Trophoblast cell (in vitro differentiated cells and primary cell): Measurements from ENCODE around the gene WWC2. TPM values are rescaled to one million over a fixed set of nuclear protein-coding genes. Genes with fewer than 3 reads are reported as not detected.

ENCODE experiments used
- DNase-seq, 2 donors: peaks; one replicate each; pipeline ENCODE4 v3.0.0-alpha.2; 2016
- H2AFZ ChIP-seq: 2 replicates; pipeline ENCODE4 v1.6.1; 2013; ENCODE audit warnings: low read length, moderate library complexity, mild to moderate bottlenecking; ENCODE audit not compliant: insufficient read depth, poor library complexity
- H2AK5ac ChIP-seq: 2 replicates; pipeline ENCODE4 v1.6.1; 2013; ENCODE audit warnings: mild to moderate bottlenecking, low read length
- H2BK120ac ChIP-seq: 2 replicates; pipeline ENCODE4 v1.6.1; 2013; ENCODE audit warnings: low read length, mild to moderate bottlenecking, moderate library complexity; ENCODE audit not compliant: insufficient read depth, poor library complexity
- H2BK12ac ChIP-seq: 2 replicates; pipeline ENCODE4 v1.6.1; 2013; ENCODE audit warnings: mild to moderate bottlenecking, low read length, moderate library complexity
- H2BK5ac ChIP-seq: 2 replicates; pipeline ENCODE4 v1.6.1; 2013; ENCODE audit warnings: low read length, low read depth, moderate library complexity, mild to moderate bottlenecking; ENCODE audit not compliant: poor library complexity
- H3K14ac ChIP-seq: 2 replicates; pipeline ENCODE4 v1.6.1; 2013; ENCODE audit warnings: mild to moderate bottlenecking, low read length
- H3K18ac ChIP-seq: 2 replicates; pipeline ENCODE4 v1.6.1; 2013; ENCODE audit warnings: mild to moderate bottlenecking, low read length
- H3K23ac ChIP-seq: 2 replicates; pipeline ENCODE4 v1.6.1; 2013; ENCODE audit warnings: low read length
- H3K27ac ChIP-seq: 2 replicates; pipeline ENCODE4 v1.5.1; 2013; ENCODE audit warnings: low read depth, mild to moderate bottlenecking, inconsistent platforms, low read length, moderate library complexity
- H3K27me3 ChIP-seq: 2 replicates; pipeline ENCODE4 v1.6.1; 2013; ENCODE audit warnings: inconsistent platforms, mild to moderate bottlenecking, low read length, moderate library complexity; ENCODE audit not compliant: insufficient read depth
- H3K36me3 ChIP-seq, 2 experiments: 1 replicate in 1 of 2; 2 replicates in 1 of 2; pipeline ENCODE4 v1.6.1; 2013; ENCODE audit warnings: low read length in 2 of 2, mild to moderate bottlenecking in 2 of 2, moderate library complexity in 1 of 2; ENCODE audit not compliant: insufficient read depth in 2 of 2, control insufficient read depth in 1 of 2
- H3K4ac ChIP-seq: 2 replicates; pipeline ENCODE4 v1.6.1; 2013; ENCODE audit warnings: low read depth, mild to moderate bottlenecking, low read length, moderate library complexity
- H3K4me1 ChIP-seq, 2 experiments: 1 replicate in 1 of 2; 2 replicates in 1 of 2; pipeline ENCODE4 v1.6.1; 2013; ENCODE audit warnings: low read length in 2 of 2, mild to moderate bottlenecking in 2 of 2, moderate library complexity in 1 of 2; ENCODE audit not compliant: insufficient read depth in 2 of 2, control insufficient read depth in 1 of 2
- H3K4me2 ChIP-seq: 2 replicates; pipeline ENCODE4 v1.6.1; 2013; ENCODE audit warnings: inconsistent platforms, mild to moderate bottlenecking, low read length, moderate library complexity
- H3K4me3 ChIP-seq: 2 replicates; pipeline ENCODE4 v1.5.1; 2013; ENCODE audit warnings: mild to moderate bottlenecking, low read depth, low read length, inconsistent platforms
- H3K79me1 ChIP-seq: one replicate; pipeline ENCODE4 v1.6.1; 2013; ENCODE audit warnings: low read length
- H3K79me2 ChIP-seq: 2 replicates; pipeline ENCODE4 v1.6.1; 2013; ENCODE audit warnings: low read length, mild to moderate bottlenecking; ENCODE audit not compliant: control insufficient read depth, insufficient read depth, poor library complexity
- H3K9ac ChIP-seq: 2 replicates; pipeline ENCODE4 v1.6.1; 2013; ENCODE audit warnings: mild to moderate bottlenecking, low read length
- H3K9me3 ChIP-seq: 2 replicates; pipeline ENCODE4 v1.6.1; 2013; ENCODE audit warnings: low read depth, mild to moderate bottlenecking, control low read depth, inconsistent platforms, low read length; ENCODE audit not compliant: insufficient read depth
- H4K12ac ChIP-seq: 2 replicates; pipeline ENCODE4 v1.6.1; 2013; ENCODE audit warnings: low read depth, mild to moderate bottlenecking, low read length, moderate library complexity
- H4K8ac ChIP-seq: 2 replicates; pipeline ENCODE4 v1.6.1; 2013; ENCODE audit warnings: low read depth, mild to moderate bottlenecking, low read length, moderate library complexity
- H4K91ac ChIP-seq: one replicate; pipeline ENCODE4 v1.6.1; 2013; ENCODE audit warnings: low read depth, mild to moderate bottlenecking, low read length, moderate library complexity
- WGBS: extraction: QIAGEN DNeasy Blood & Tissue Kit; methylation state at CpG from one replicate; pipeline ENCODE4 v1.1.7; 2013; ENCODE audit warnings: missing lambda C conversion rate; ENCODE audit not compliant: insufficient read length, insufficient coverage; ENCODE audit errors: extremely low coverage; 5-methylcytosine and 5-hydroxymethylcytosine counted together
- polyA plus RNA-seq: library from polyadenylated mRNA; stranded (reverse); fragments of 200-250 nt; gene quantifications from 2 replicates; pipeline ENCODE4 v1.2.3, GENCODE V29; 2013

The WWC2 gene
- polyA plus RNA-seq, result 21.6 and 22.7 TPM in 2 replicates

DNA sequence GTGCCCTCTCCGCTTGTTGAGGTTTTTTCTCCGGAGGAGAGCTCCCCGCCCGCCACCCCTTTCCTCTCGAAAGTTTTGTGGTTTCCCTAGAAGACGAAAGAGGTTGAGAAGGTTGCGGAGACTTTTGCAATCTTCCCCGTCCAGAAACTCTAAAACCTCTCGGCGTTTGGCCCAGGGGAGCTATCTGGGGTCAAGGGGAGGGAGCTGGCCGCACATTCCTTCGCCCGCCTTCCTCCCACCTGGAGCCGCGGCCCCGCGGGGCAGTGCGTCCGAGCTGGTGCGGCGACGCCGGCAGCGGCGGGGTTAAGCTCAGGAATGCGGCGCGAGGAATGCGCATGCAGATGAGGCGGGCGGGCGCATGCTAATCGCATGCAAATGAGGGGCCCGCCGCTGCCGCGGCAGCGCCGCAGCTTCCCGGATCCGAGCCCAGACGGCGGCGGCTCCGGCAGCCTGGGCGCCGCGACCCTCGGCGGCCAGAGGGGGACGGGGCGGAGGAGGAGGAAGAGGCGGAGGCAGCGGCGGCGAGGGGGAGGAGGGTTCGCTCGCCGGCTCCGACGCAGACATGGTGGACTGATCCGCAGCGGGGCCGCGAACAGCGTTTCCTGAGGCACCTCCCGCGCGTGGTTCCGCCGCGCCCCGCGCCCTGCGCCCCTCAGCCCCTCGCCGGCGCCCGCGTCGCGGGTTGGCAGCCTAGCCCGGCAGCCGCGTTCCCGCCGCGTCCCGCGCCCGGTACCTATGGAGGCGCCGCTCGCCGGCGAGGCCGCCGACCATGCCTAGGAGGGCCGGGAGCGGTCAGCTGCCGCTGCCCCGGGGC is at the start of gene WWC2:
Gene WWC2, plus strand, starts transcription at position 535 of the 814 bp plus-strand sequence. Its CDS starts 235 bp downstream, at position 770.
- peak within 1 kb of the TSS; percentile 72 for H2BK12ac ChIP-seq
- peak within 1 kb of the TSS; percentile 96 for H3K9ac ChIP-seq
- H3K4me3 ChIP-seq, result peak within 1 kb of the TSS; percentile 95
- peak within 1 kb of the TSS; percentile 80 for H4K8ac ChIP-seq
- H3K79me1 ChIP-seq, result peaks cover 26% of the 10 kb centered on the region
- no peaks in the 10 kb centered on the region for H3K9me3 ChIP-seq
- H3K36me3 ChIP-seq, result no peaks in the 10 kb centered on the region
- H2BK5ac ChIP-seq, result peak within 1 kb of the TSS; percentile 98
- peak within 1 kb of the TSS; percentile 97 for H3K4me2 ChIP-seq
- H3K18ac ChIP-seq, result peak within 1 kb of the TSS; percentile 96
- peak within 1 kb of the TSS; percentile 81 for H3K4ac ChIP-seq
- peaks cover 35% of the 10 kb centered on the region for H3K79me2 ChIP-seq
- peak within 1 kb of the TSS; percentile 98 for H3K14ac ChIP-seq
- peak within 1 kb of the TSS; percentile 89 for H2AFZ ChIP-seq
- peak within 1 kb of the TSS; percentile 35 for H2AK5ac ChIP-seq
- peaks cover 6 to 11% of the 10 kb centered on the region in 2 experiments for H3K4me1 ChIP-seq
- H3K27ac ChIP-seq, result peak within 1 kb of the TSS; percentile 100
- WGBS, result no CpG with 5 or more reads among the region's 102 CpGs
- no peak within 1 kb of the TSS for H3K23ac ChIP-seq
- DNase-seq, result peak; percentile 97 to 98
- H3K27me3 ChIP-seq, result no peaks in the 10 kb centered on the region
- peak within 1 kb of the TSS; percentile 93 for H4K12ac ChIP-seq
- H4K91ac ChIP-seq, result peak within 1 kb of the TSS; percentile 99
- peak within 1 kb of the TSS; percentile 97 for H2BK120ac ChIP-seq

DNA sequence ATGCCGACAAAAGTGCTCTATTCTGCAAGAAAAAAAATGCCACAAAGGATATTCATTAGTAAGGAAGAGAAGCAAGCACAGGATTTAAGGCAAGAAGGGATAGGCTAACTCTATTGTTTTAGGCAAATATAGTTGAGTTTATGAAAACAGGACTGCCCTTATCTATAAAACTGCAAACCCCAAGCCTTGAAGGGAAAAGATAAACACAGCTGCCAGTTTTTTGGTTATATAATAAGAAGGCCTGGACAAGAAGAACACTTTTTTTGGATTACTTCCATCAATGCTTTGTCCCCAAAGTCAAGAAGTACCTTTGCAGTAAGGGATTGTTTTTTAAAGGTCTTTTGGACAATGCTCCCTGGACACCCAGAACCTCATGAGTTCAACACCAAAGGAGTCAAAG is 45.4 kb upstream of the WWC2 start:
- Histone ChIP-seq H2BK12ac (no peak overlapping the region), H3K9ac (no peak overlapping the region), H3K27me3 (no peaks in the 10 kb centered on the region), H2BK5ac (no peak overlapping the region), H3K18ac (no peak overlapping the region), H3K23ac (no peak overlapping the region), H2AFZ (no peak overlapping the region), H4K12ac (no peak overlapping the region), H3K79me2 (no peaks in the 10 kb centered on the region), H3K4ac (no peak overlapping the region), H2AK5ac (no peak overlapping the region), H3K36me3 (no peaks in the 10 kb centered on the region), H2BK120ac (no peak overlapping the region), H3K79me1 (no peaks in the 10 kb centered on the region), H3K27ac (no peak overlapping the region), H4K8ac (no peak overlapping the region), H4K91ac (no peak overlapping the region), H3K9me3 (no peaks in the 10 kb centered on the region), H3K4me2 (no peak overlapping the region), H3K4me3 (no peak overlapping the region), H3K14ac (no peak overlapping the region), H3K4me1 (no peaks in the 10 kb centered on the region)
- DNase-seq, result no peak
- WGBS, result no CpG with 5 or more reads among the region's 1 CpG

DNA sequence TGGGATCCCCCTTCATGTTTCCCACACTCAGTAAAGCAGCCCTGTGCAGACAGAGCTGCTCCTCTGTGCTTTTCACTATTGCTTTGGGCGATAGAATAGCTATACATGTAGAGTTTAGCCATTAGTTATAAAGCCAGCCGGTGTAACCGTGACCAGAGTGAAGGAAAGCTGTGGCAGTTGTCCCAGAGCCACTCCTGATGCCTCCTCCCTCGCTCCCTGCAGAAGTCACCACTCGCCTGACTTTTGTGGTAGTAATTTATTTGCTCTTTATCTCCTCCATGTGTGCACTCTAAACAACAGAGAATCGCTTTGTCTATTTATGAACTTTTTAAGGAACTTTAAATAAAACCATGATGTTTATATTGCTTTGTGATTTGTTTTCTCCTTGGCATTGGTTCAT is 41.8 kb upstream of the WWC2 start:
- Histone ChIP-seq H3K36me3 (no peaks in the 10 kb centered on the region), H3K14ac (no peak overlapping the region), H3K79me1 (no peaks in the 10 kb centered on the region), H3K18ac (no peak overlapping the region), H3K4me1 (no peaks in the 10 kb centered on the region), H2BK5ac (no peak overlapping the region), H4K8ac (no peak overlapping the region), H3K9ac (no peak overlapping the region), H3K4me2 (no peak overlapping the region), H2AFZ (no peak overlapping the region), H4K12ac (no peak overlapping the region), H3K23ac (no peak overlapping the region), H3K27me3 (no peaks in the 10 kb centered on the region), H3K27ac (no peak overlapping the region), H3K9me3 (peaks cover 3% of the 10 kb centered on the region), H3K4ac (no peak overlapping the region), H3K79me2 (no peaks in the 10 kb centered on the region), H3K4me3 (no peak overlapping the region), H2BK12ac (no peak overlapping the region), H2AK5ac (no peak overlapping the region), H4K91ac (no peak overlapping the region), H2BK120ac (no peak overlapping the region)
- no CpG with 5 or more reads among the region's 6 CpGs for WGBS
- DNase-seq, result no peak

DNA sequence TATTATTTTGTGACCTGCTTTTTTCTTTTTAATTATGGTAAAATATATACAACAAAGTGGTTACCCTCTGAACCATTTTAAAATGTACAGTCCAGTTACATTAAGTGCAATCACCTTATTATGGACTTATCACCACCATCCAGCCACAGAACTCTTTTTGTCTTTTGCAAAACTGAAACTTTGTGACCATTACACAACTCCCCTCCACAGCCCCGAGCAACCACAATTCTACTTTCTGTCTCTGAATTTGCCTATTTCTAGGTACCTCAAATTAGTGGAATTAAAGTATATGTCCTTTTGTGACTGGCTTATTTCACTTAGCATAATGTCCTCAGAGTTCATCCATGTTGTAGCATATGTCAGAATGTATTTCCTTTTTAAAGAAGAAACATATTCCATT is 39.3 kb upstream of the WWC2 start:
- DNase-seq, result no peak
- H4K91ac ChIP-seq, result no peak overlapping the region
- H2AK5ac ChIP-seq, result no peak overlapping the region
- H2AFZ ChIP-seq, result no peak overlapping the region
- H4K8ac ChIP-seq, result no peak overlapping the region
- no peak overlapping the region for H3K4me3 ChIP-seq
- no peak overlapping the region for H3K9ac ChIP-seq
- WGBS, result no CpG with 5 or more reads among the region's 1 CpG
- no peak overlapping the region for H3K23ac ChIP-seq
- no peak overlapping the region for H3K4ac ChIP-seq
- H3K9me3 ChIP-seq, result peaks cover 3% of the 10 kb centered on the region
- H3K4me2 ChIP-seq, result no peak overlapping the region
- no peak overlapping the region for H3K14ac ChIP-seq
- no peak overlapping the region for H2BK5ac ChIP-seq
- no peaks in the 10 kb centered on the region for H3K79me1 ChIP-seq
- H2BK12ac ChIP-seq, result no peak overlapping the region
- no peaks in the 10 kb centered on the region for H3K27me3 ChIP-seq
- H3K79me2 ChIP-seq, result no peaks in the 10 kb centered on the region
- no peak overlapping the region for H3K27ac ChIP-seq
- H4K12ac ChIP-seq, result no peak overlapping the region
- H3K36me3 ChIP-seq, result no peaks in the 10 kb centered on the region
- H3K4me1 ChIP-seq, result no peaks in the 10 kb centered on the region
- no peak overlapping the region for H3K18ac ChIP-seq
- no peak overlapping the region for H2BK120ac ChIP-seq
